Middle frontal gyrus (tissue), 1 donor: Measurements from ENCODE around the gene ELOVL5.
"Not testable (repeated sequence)": the region's sequence is repeated elsewhere in the genome, so short reads cannot be mapped to it uniquely, and the experiment has no call there.

ENCODE experiments used
- DNase-seq: peaks from one replicate; pipeline ENCODE4 v3.0.0-alpha.2; 2015; ENCODE audit warnings: low spot score; ENCODE audit errors: extremely low spot score

Gene ELOVL5

GRCh38 chr6:53359843-53360092 is 11.0 kb upstream of the ELOVL5 start:
- DNase-seq = no peak

- DNase-seq = peak; percentile 93
Measured at GRCh38 chr6:53359095-53359842, 10.5 kb upstream of the ELOVL5 start.

GRCh38 chr6:53358440-53359094 is 9.8 kb upstream of the ELOVL5 start:
- no peak for DNase-seq

GRCh38 chr6:53357576-53358360 is 9.0 kb upstream of the ELOVL5 start:
- no peak for DNase-seq

- no peak for DNase-seq
Measured at GRCh38 chr6:53353624-53354023, 4.9 kb upstream of the ELOVL5 start.

GRCh38 chr6:53352360-53352759 is 3.6 kb upstream of the ELOVL5 start:
- no peak for DNase-seq

GRCh38 chr6:53349209-53349693 is 501 bp upstream of the ELOVL5 start:
- no peak for DNase-seq

GRCh38 chr6:53347921-53348370 is 804 bp downstream of the ELOVL5 start:
- no peak for DNase-seq

GRCh38 chr6:53347250-53347920 is 1.4 kb downstream of the ELOVL5 start:
- no peak for DNase-seq

GRCh38 chr6:53346049-53346448 is 2.7 kb downstream of the ELOVL5 start:
- not testable (repeated sequence) for DNase-seq

- no peak for DNase-seq
Measured at GRCh38 chr6:53344969-53345368, 3.8 kb downstream of the ELOVL5 start.

- DNase-seq = no peak
Measured at GRCh38 chr6:53343092-53343491, 5.7 kb downstream of the ELOVL5 start.

- DNase-seq = no peak
Measured at GRCh38 chr6:53342217-53342616, 6.5 kb downstream of the ELOVL5 start.

- no peak for DNase-seq
Measured at GRCh38 chr6:53340536-53340935, 8.2 kb downstream of the ELOVL5 start.

- DNase-seq = no peak
Measured at GRCh38 chr6:53339424-53339823, 9.3 kb downstream of the ELOVL5 start.

GRCh38 chr6:53338304-53338703 is 10.4 kb downstream of the ELOVL5 start:
- no peak for DNase-seq

GRCh38 chr6:53336070-53336469 is 12.7 kb downstream of the ELOVL5 start:
- DNase-seq = no peak

- DNase-seq = no peak
Measured at GRCh38 chr6:53335224-53335994, 13.3 kb downstream of the ELOVL5 start.

- DNase-seq = no peak
Measured at GRCh38 chr6:53333439-53334408, 15.0 kb downstream of the ELOVL5 start.

GRCh38 chr6:53331678-53332077 is 17.1 kb downstream of the ELOVL5 start:
- no peak for DNase-seq
